HEK293T (cell line): ENCODE measurements around the gene STAB2.

Experiments used
- ARNT ChIP-seq: fragments of 450-650 bp; IDR thresholded peaks from 2 replicates; pipeline ENCODE4 v1.6.1; 2017; ENCODE audit warnings: mild to moderate bottlenecking
- BHLHE40 ChIP-seq: fragments of 450-650 bp; IDR thresholded peaks from 2 replicates; pipeline ENCODE4 v1.6.1; 2016; ENCODE audit warnings: mild to moderate bottlenecking, moderate library complexity, borderline replicate concordance
- CTBP1 ChIP-seq: fragments of 450-650 bp; IDR thresholded peaks from 2 replicates; pipeline ENCODE4 v1.6.1; 2016; ENCODE audit warnings: borderline replicate concordance
- ELF4 ChIP-seq: fragments of 450-650 bp; IDR thresholded peaks from 2 replicates; pipeline ENCODE4 v1.6.1; 2017; ENCODE audit warnings: antibody characterized with exemption
- FOXA1 ChIP-seq: fragments of 450-650 bp; IDR thresholded peaks from 2 replicates; pipeline ENCODE4 v1.6.1; 2016; ENCODE audit warnings: mild to moderate bottlenecking
- FOXK2 ChIP-seq: fragments of 450-650 bp; IDR thresholded peaks from 2 replicates; pipeline ENCODE4 v1.6.1; 2016; ENCODE audit warnings: mild to moderate bottlenecking
- HDGF ChIP-seq: fragments of 450-650 bp; IDR thresholded peaks from 2 replicates; pipeline ENCODE4 v1.6.1; 2017; ENCODE audit warnings: antibody characterized with exemption, borderline replicate concordance
- L3MBTL2 ChIP-seq: fragments of 450-650 bp; conservative IDR thresholded peaks from 2 replicates; pipeline ENCODE4 v1.6.1; 2016; ENCODE audit warnings: mild to moderate bottlenecking
- LEF1 ChIP-seq: fragments of 450-650 bp; IDR thresholded peaks from 2 replicates; pipeline ENCODE4 v1.6.1; 2017; ENCODE audit warnings: mild to moderate bottlenecking, borderline replicate concordance
- NFRKB ChIP-seq: fragments of 450-650 bp; IDR thresholded peaks from 2 replicates; pipeline ENCODE4 v1.6.1; 2016; ENCODE audit warnings: mild to moderate bottlenecking, moderate library complexity
- SUZ12 ChIP-seq: fragments of 450-650 bp; IDR thresholded peaks from 2 replicates; pipeline ENCODE4 v1.6.1; 2016; ENCODE audit warnings: mild to moderate bottlenecking
- TARDBP ChIP-seq: fragments of 450-650 bp; IDR thresholded peaks from 2 replicates; pipeline ENCODE4 v1.6.1; 2016
- ZNF384 ChIP-seq: fragments of 450-650 bp; IDR thresholded peaks from 2 replicates; pipeline ENCODE4 v1.6.1; 2016

DNA sequence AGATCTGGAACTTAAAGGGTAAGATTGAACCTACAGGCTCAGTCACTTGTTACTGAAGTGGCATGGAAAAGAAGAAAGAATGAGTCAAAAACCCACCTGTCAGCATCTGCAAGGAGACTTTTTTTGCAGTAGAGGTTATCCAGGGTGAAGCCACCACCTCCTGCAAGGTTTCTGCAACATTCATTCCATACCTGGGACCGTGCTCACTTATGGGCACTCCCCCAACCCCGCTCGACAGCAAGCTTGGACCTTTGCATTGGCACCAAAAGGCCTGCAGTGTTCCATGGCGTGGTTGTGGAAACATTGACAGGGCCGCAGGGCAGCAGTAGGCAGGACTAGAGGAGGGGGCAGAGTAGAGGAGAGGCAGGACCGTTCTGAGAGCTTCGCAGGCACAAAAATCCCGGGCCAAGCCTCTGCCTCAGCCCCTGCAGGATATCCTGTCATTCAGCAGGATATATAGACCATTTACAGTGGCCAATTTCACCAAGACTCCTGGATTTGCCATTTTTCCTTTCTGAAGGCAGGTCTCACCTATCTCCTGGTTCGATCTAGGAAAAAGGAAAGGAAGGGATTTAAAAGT is at the start of gene STAB2:
- TF ChIP-seq SUZ12 (no peak), ZNF384 (no peak), FOXK2 (no peak), L3MBTL2 (no peak), HDGF (no peak), BHLHE40 (no peak), ELF4 (no peak), NFRKB (no peak), ARNT (no peak), LEF1 (no peak), TARDBP (no peak), CTBP1 (no peak), FOXA1 (no peak)
